ENCODE data around the gene NDEL1. TPM values are rescaled to one million over a fixed set of nuclear protein-coding genes. Genes with fewer than 3 reads are reported as not detected.

The NDEL1 gene
- total RNA-seq, 1 donor from 2014 or later, result 68.2 TPM

GRCh38 chr17:8451933-8452614 is 16.4 kb downstream of the NDEL1 start:
- no peak overlapping the region for H3K27ac Mint-ChIP-seq (ENCODE audit: unreplicated experiment)
- H3K4me1 Mint-ChIP-seq (ENCODE audit: unreplicated experiment), result no peaks in the 10 kb centered on the region
- H3K27me3 Mint-ChIP-seq (ENCODE audit: unreplicated experiment), result no peaks in the 10 kb centered on the region
- H3K9me3 Mint-ChIP-seq (ENCODE audit: unreplicated experiment), result no peaks in the 10 kb centered on the region
- no peak for TF ChIP-seq CTCF (IDR thresholded peaks at IDR 0.05)
- peaks cover 71% of the 10 kb centered on the region for H3K36me3 Mint-ChIP-seq (ENCODE audit: unreplicated experiment)
- no peak overlapping the region for H3K4me3 Mint-ChIP-seq (ENCODE audit: unreplicated experiment)
- no peak for DNase-seq (ENCODE audit: extremely low spot score, unreplicated experiment)

DNA sequence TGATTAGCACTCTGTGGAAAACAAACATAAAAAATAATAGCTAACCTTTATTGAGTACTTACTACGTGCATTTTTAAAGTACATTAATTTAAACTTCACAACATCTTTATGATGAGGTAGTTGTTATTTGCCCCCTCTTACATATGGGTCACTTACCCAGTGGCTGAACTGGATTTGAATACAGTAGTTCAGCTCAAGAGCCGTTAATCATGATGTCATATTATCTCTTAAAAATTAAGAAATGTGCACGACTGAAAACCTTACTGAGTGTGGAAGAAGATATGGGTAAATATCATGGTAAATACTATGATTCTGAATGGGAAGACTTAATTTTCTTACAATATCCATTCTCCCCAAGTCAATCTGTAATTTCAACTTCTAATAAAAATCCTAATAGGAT is 17.6 kb downstream of the NDEL1 start:
- DNase-seq (ENCODE audit: extremely low spot score, unreplicated experiment), result no peak
- no peak for TF ChIP-seq CTCF (IDR thresholded peaks at IDR 0.05)
- Mint-ChIP-seq H3K9me3 (ENCODE audit: unreplicated experiment) (no peaks in the 10 kb centered on the region), H3K27ac (ENCODE audit: unreplicated experiment) (no peak overlapping the region), H3K4me3 (ENCODE audit: unreplicated experiment) (no peak overlapping the region), H3K36me3 (ENCODE audit: unreplicated experiment) (peaks cover 72% of the 10 kb centered on the region), H3K27me3 (ENCODE audit: unreplicated experiment) (no peaks in the 10 kb centered on the region), H3K4me1 (ENCODE audit: unreplicated experiment) (no peaks in the 10 kb centered on the region)

DNA sequence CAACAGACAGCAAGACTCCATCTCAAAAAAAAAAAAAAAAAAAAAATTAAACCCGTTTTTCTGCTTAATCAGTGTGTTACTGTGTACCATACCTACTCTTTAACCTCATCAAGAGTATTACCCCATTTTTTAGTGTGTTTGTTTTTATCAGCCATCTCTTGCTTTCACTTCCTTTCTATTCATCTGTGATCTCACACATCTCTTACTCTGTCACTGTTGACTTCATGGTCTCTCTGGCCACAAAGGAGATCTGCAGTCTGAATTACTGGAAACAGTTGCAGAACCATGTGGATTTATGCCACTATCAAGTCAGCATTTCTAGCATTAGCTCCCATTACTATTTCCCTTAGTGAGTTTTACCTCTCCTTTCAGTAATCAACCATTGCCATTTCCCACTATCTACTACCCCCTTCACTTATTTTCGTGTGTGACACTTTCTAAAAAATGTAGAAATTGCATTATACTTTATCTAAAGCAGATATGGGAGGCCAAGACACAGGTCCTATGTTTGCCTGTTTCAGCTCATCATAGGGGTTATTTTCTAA is 20.1 kb downstream of the NDEL1 start:
- no peak overlapping the region for H3K27ac Mint-ChIP-seq (ENCODE audit: unreplicated experiment)

GRCh38 chr17:8458128-8458527 is 22.4 kb downstream of the NDEL1 start:
- no peak overlapping the region for H3K4me3 Mint-ChIP-seq (ENCODE audit: unreplicated experiment)
- no peak for DNase-seq (ENCODE audit: extremely low spot score, unreplicated experiment)
- peaks cover 55% of the 10 kb centered on the region for H3K36me3 Mint-ChIP-seq (ENCODE audit: unreplicated experiment)
- peak overlapping the region; percentile 29 for H3K27ac Mint-ChIP-seq (ENCODE audit: unreplicated experiment)
- no peaks in the 10 kb centered on the region for H3K4me1 Mint-ChIP-seq (ENCODE audit: unreplicated experiment)
- TF ChIP-seq CTCF (IDR thresholded peaks at IDR 0.05), result no peak
- no peaks in the 10 kb centered on the region for H3K9me3 Mint-ChIP-seq (ENCODE audit: unreplicated experiment)
- no peaks in the 10 kb centered on the region for H3K27me3 Mint-ChIP-seq (ENCODE audit: unreplicated experiment)

More for the DNA sequence above, 20.1 kb downstream of the NDEL1 start:
- Mint-ChIP-seq H3K36me3 (ENCODE audit: unreplicated experiment) (peaks cover 62% of the 10 kb centered on the region), H3K9me3 (ENCODE audit: unreplicated experiment) (no peaks in the 10 kb centered on the region), H3K27me3 (ENCODE audit: unreplicated experiment) (no peaks in the 10 kb centered on the region), H3K4me3 (ENCODE audit: unreplicated experiment) (no peak overlapping the region), H3K4me1 (ENCODE audit: unreplicated experiment) (no peaks in the 10 kb centered on the region)
- DNase-seq (ENCODE audit: extremely low spot score, unreplicated experiment), result no peak
- no peak for TF ChIP-seq CTCF (IDR thresholded peaks at IDR 0.05)

DNA sequence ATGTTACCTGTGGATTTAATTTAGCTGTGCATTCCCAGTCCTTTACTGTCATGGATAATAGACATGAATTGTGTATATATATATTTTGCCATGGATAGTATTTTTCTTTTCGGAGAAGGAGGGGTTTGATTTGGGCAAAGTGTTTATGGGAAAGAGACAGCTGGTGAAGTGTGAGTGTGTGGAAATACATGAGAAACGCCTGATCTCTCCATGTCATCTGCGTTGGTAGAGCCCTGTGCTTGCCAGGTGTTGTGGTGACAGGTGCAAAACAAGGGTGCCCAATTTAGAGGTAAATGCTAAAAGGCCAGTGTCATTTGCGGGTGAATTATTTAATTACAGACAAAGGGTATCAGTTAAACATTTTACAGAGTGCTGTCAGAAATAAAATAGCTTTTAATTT is 23.4 kb downstream of the NDEL1 start:
- Mint-ChIP-seq H3K27me3 (ENCODE audit: unreplicated experiment) (no peaks in the 10 kb centered on the region), H3K4me1 (ENCODE audit: unreplicated experiment) (no peaks in the 10 kb centered on the region), H3K36me3 (ENCODE audit: unreplicated experiment) (peaks cover 55% of the 10 kb centered on the region), H3K4me3 (ENCODE audit: unreplicated experiment) (no peak overlapping the region), H3K27ac (ENCODE audit: unreplicated experiment) (no peak overlapping the region), H3K9me3 (ENCODE audit: unreplicated experiment) (no peaks in the 10 kb centered on the region)
- DNase-seq (ENCODE audit: extremely low spot score, unreplicated experiment), result no peak
- no peak for TF ChIP-seq CTCF (IDR thresholded peaks at IDR 0.05)

All from osteocyte (in vitro differentiated cells).